SJCRH30 (cell line): ENCODE measurements around the gene GATA2. TPM values are rescaled to one million over a fixed set of nuclear protein-coding genes. Genes with fewer than 3 reads are reported as not detected.

ENCODE experiments used
- DNase-seq, 2 experiments: peaks; one replicate each; pipeline ENCODE4 v3.0.0-alpha.2; 2015 to 2020
- H3K27ac ChIP-seq: fragments of 250-450 bp; sonication (Bioruptor Pico); 2 replicates; pipeline ENCODE4 v1.5.1; 2020; ENCODE audit warnings: mild to moderate bottlenecking, moderate library complexity
- H3K27me3 ChIP-seq: fragments of 250-450 bp; sonication (Bioruptor Pico); 2 replicates; pipeline ENCODE4 v1.5.1; 2020; ENCODE audit warnings: mild to moderate bottlenecking, moderate library complexity
- H3K36me3 ChIP-seq: fragments of 250-450 bp; sonication (Bioruptor Pico); 2 replicates; pipeline ENCODE4 v1.5.1; 2020; ENCODE audit warnings: mild to moderate bottlenecking, moderate library complexity
- H3K4me1 ChIP-seq: fragments of 250-450 bp; sonication (Bioruptor Pico); 2 replicates; pipeline ENCODE4 v1.5.1; 2020; ENCODE audit warnings: mild to moderate bottlenecking, moderate library complexity
- H3K4me3 ChIP-seq: fragments of 250-450 bp; sonication (Bioruptor Pico); 2 replicates; pipeline ENCODE4 v1.5.1; 2020; ENCODE audit warnings: mild to moderate bottlenecking, moderate library complexity
- H3K9me3 ChIP-seq: fragments of 250-450 bp; sonication (Bioruptor Pico); replicated peaks from 2 replicates; pipeline ENCODE4 v1.5.1; 2020; ENCODE audit warnings: mild to moderate bottlenecking, moderate library complexity
- total RNA-seq: library from RNA; depleted of rRNA; stranded (reverse); fragments of >200 nt; shearing (Covaris generic); gene quantifications from 2 replicates; pipeline ENCODE4 v1.2.3, GENCODE V29; 2014

The GATA2 gene
- total RNA-seq, 1 experiment from 2014 or later = 17.1 TPM

DNA sequence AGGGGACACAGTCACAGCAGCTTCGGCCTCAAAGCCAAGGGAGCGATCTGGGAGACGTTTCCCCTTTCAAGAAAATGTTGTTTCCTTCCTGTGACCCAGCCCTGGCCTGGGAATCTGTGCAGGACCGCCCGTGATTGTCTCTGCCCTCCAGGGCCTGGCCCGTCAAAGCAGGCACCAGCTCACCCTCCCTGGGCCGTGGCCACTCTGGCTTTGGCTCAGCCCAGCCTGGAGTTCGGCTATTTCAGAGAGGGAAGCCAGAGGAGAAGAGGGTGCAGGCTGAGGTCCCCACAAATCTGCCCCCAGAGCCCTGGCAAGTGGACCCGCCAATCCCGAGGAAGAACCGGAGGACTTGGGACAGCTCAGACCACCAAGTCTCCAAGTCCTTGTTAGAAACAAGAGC, 12.7 kb downstream of the GATA2 start:
- no peak for DNase-seq
- peaks cover 42% of the 10 kb centered on the region for H3K36me3 ChIP-seq
- H3K27me3 ChIP-seq = no peaks in the 10 kb centered on the region
- no peak overlapping the region for H3K27ac ChIP-seq
- H3K4me3 ChIP-seq = no peak overlapping the region
- peaks cover 40% of the 10 kb centered on the region for H3K4me1 ChIP-seq
- H3K9me3 ChIP-seq = no peaks in the 10 kb centered on the region

DNA sequence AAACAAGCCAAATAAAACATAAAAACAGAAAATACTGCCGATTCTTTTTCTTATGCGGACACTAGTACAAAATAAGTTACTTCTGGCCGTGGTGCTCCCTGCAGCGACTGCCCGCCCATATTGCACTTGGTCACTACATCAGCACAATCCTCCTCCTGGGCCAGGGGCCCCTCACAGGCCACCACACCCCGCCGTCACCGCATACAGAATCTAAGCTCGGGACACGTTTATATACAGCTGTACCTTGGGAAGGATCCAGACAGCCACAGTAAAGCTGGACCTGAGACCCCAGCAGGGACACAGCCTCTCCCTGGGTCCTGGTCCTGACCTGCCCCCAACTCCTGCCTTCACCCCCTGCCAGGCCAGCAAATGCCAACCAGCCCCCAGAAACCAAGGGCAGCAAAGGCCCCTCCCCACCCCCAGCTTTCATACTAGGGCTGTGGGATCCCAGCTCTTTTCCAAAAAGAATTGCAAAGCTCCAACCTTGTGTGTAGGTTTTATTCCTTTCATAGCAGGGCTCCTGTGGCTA, 13.4 kb downstream of the GATA2 start:
- no peaks in the 10 kb centered on the region for H3K9me3 ChIP-seq
- H3K36me3 ChIP-seq = peaks cover 37% of the 10 kb centered on the region

DNA sequence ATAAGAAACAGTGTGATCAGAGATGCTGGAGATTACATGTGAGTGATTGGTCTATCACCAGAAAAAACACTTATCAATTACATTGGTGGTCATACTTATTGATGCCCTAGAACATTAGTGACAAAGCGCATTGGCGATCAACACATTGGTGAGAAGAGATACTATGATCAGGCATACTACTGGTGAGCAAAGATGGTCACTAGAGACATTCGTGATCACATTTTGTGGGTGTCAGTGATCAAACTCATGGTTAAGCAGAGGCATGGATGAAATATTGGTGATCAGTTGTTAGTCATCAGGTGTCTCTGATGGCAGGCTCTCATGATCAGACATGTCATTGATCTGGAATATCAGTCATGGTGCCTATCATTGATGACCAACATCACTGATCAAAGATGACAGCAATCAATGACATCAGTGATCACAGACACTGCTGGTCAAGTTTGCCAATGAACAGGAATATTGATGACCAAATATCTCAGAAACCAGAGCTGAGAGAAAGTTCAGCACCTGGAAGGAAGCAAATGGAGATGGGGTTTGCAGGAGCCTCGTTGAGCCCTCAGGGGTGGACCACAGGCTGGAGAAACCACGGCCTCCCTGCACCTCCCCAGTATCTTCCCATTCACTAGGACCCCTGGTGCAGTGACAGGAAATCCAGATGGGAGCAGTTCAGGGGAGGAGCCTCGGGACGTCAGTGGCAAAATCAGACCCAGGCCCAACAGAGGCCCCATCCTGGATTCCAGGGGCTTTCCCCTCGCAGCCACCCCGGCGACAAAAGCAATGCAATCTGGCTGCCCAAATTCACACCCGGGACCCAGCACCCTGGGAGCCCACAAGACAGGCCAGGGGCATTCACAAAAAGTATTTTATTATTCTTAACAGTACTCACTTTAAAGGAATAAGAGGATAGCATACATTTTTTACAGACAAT, 14.2 kb downstream of the GATA2 start:
- Histone ChIP-seq H3K4me1 (peaks cover 26% of the 10 kb centered on the region), H3K27ac (no peak overlapping the region), H3K9me3 (no peaks in the 10 kb centered on the region), H3K4me3 (no peak overlapping the region), H3K27me3 (no peaks in the 10 kb centered on the region), H3K36me3 (peaks cover 37% of the 10 kb centered on the region)
- DNase-seq = no peak

More for the DNA sequence above, 13.4 kb downstream of the GATA2 start:
- no peak overlapping the region for H3K4me3 ChIP-seq
- no peak overlapping the region for H3K27ac ChIP-seq
- no peaks in the 10 kb centered on the region for H3K27me3 ChIP-seq
- DNase-seq = no peak
- H3K4me1 ChIP-seq = peaks cover 33% of the 10 kb centered on the region

DNA sequence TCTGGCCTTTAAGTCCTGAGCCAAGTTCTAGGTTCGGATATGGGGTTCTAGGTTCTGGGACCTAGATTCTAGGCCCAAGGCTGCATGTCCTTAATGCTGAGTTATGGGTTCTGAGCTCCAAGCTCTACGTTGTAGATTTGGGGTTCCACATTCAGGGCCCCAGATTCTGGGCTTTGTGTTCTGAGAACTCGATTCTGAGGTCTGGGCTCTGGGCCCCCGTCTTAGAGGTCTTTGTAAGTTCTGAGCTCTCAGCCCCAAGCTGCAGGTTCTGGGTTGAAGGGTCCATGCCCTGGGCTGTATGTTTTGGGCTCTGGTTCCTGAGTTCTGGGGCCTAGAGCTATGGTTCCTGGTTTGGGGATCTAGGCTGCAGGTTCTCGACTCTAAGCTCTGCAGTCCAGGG, 16.3 kb downstream of the GATA2 start:
- peaks cover 31% of the 10 kb centered on the region for H3K36me3 ChIP-seq
- no peak overlapping the region for H3K4me3 ChIP-seq
- no peak for DNase-seq
- H3K27ac ChIP-seq = no peak overlapping the region
- H3K27me3 ChIP-seq = no peaks in the 10 kb centered on the region
- H3K4me1 ChIP-seq = peaks cover 13% of the 10 kb centered on the region
- no peaks in the 10 kb centered on the region for H3K9me3 ChIP-seq

DNA sequence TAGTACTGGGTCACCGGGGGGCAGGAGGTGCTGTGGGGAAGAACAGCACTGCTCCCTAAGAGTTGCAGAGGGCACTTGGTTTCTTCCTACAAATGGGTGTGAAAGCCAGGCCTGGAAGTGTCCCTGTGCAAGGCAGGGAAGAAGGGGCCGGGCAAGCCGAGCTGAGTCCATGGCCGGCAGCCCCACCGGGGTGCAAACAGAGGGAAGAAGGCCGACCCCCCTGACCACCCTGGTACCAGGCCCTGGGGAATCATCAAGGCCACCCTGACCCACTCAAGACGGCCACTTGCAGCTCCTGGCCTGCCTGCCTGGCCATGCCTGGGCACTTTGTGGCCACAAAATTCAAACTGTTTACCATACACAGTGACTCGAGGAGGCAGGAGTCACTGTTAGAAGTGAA, 17.6 kb downstream of the GATA2 start:
- Histone ChIP-seq H3K27ac (no peak overlapping the region), H3K4me1 (peaks cover 3% of the 10 kb centered on the region; the same call in 1 of the 2 replicates), H3K36me3 (peaks cover 22% of the 10 kb centered on the region), H3K4me3 (no peak overlapping the region), H3K27me3 (no peaks in the 10 kb centered on the region), H3K9me3 (no peaks in the 10 kb centered on the region)
- DNase-seq = no peak

DNA sequence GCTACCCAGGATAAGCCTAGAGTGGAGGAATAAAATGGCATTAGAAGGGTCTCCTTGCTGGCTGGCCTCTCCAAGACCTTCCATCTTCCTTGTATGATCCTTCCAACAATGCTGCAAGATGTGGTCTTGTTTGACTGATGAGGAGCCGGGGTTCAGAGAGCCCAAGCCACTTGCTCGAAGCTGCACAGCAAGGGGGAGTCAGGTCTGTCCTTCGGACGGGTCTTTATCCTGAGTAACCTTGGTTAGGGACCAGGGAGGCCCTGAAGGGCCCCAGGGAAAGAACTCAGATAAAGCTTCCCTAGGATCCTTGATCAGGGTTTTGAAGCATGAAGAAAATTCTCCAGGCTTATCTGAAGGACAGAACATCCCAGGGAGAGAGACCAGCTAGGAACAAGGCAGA, 19.3 kb downstream of the GATA2 start:
- no peak for DNase-seq
- Histone ChIP-seq H3K27me3 (no peaks in the 10 kb centered on the region), H3K4me3 (no peak overlapping the region), H3K4me1 (peaks cover 3% of the 10 kb centered on the region; the same call in 1 of the 2 replicates), H3K36me3 (peaks cover 6% of the 10 kb centered on the region), H3K9me3 (no peaks in the 10 kb centered on the region), H3K27ac (no peak overlapping the region)

DNA sequence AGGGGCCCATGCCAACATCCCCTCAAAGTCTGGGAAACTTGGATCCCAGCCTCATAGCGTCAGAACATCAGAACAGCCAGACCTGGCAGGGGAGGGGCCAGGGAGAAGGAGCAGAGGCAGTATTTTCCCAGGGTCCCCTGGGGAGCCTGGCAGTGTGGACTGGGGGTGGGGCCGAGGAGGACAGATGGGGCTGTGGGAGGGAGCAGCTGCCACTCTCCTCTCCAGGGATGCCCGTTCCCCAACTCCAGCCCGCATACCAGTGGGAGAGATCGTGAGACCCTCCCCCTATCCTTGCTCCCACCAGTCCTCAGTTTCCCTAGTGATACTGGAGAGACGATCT, 19.9 kb downstream of the GATA2 start:
- peak; percentile 77 to 78 for DNase-seq
- Histone ChIP-seq H3K27ac (no peak overlapping the region), H3K36me3 (peaks cover under 1% of the 10 kb centered on the region; the same call in 1 of the 2 replicates), H3K4me3 (no peak overlapping the region), H3K9me3 (no peaks in the 10 kb centered on the region), H3K4me1 (peaks cover 3% of the 10 kb centered on the region; the same call in 1 of the 2 replicates), H3K27me3 (no peaks in the 10 kb centered on the region)

DNA sequence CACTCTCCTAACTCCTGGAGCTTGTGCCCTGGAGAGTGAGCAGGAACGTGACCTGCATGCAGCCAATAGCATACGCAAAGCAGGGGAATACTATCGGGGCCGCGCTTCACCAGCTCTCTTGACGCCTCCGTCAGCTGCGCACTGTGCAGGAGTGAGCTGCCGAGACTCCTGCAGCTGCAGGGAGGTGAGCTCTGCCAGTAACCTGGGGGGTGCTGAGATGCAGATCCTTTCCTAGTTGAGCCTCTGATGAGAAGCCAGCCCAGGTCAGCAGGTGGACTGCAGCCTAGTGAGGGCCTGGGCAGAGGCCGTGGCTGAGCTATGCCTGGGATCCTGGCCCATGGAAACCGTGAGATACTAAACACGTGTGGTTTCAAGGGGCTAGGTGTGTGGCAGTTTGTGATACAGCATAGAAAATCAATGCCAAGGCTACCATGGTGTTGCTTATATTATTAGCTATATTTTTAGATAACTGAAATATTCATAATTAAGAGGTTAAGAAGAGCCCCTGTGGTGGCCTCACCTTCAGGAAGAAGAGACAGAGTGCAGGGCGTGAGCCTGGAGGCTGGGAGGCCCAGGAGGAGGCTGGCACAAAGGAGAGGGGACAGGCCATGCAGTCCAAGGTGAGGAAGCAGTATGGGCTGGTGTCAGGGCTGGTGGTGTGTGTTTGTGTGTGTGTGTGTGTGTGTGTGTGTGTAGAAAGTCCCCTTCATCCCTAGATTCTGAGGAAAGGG, 20.4 kb downstream of the GATA2 start:
- Histone ChIP-seq H3K4me1 (peaks cover 3% of the 10 kb centered on the region; the same call in 1 of the 2 replicates), H3K27ac (no peak overlapping the region)

DNA sequence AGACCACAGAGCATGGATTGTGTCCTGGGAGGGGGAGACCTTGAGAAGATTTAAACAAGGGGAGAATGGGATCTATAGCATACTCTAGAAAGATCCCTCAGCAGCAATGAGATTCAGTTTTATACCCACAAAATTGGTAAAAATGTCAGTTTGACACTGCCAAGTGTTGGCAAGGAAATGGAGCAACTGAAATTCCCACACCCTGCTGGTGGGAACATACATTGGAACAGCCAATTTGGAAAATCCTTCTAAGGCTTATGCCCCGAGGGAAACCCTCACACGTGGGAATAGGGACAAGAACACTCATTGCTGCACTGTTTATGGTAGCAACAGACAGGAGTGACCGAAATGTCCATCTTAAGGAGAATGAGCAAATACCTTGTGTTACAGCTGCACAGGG, 21.3 kb downstream of the GATA2 start:
- H3K36me3 ChIP-seq = no peaks in the 10 kb centered on the region

More for the DNA sequence above, 20.4 kb downstream of the GATA2 start:
- Histone ChIP-seq H3K4me3 (no peak overlapping the region), H3K27me3 (no peaks in the 10 kb centered on the region), H3K9me3 (no peaks in the 10 kb centered on the region), H3K36me3 (no peaks in the 10 kb centered on the region)
- DNase-seq = no peak

DNA sequence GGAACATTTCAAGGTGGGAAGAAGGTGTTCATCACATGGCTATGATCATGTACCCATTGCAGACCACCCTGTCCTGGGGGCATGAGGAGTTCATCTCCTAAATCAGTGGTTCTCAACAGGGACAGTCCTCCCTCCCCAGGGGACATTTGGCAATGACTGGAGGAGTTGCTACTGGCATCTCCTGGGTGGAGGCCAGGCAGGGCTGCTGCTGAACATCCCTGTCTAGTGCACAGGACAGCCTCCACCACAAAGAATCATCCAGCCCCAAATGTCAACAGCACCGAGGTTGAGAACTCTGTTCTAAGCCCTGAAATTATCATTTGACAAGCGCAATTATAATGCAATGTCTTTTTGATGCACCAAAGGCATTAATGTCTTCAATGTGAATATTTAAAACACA, 21.9 kb downstream of the GATA2 start:
- H3K27ac ChIP-seq = no peak overlapping the region
- H3K27me3 ChIP-seq = no peaks in the 10 kb centered on the region
- peaks cover 3% of the 10 kb centered on the region; the same call in 1 of the 2 replicates for H3K4me1 ChIP-seq

More for the DNA sequence above, 21.3 kb downstream of the GATA2 start:
- Histone ChIP-seq H3K9me3 (no peaks in the 10 kb centered on the region), H3K4me3 (no peak overlapping the region), H3K27me3 (no peaks in the 10 kb centered on the region), H3K4me1 (peaks cover 3% of the 10 kb centered on the region; the same call in 1 of the 2 replicates), H3K27ac (no peak overlapping the region)
- DNase-seq = no peak

DNA sequence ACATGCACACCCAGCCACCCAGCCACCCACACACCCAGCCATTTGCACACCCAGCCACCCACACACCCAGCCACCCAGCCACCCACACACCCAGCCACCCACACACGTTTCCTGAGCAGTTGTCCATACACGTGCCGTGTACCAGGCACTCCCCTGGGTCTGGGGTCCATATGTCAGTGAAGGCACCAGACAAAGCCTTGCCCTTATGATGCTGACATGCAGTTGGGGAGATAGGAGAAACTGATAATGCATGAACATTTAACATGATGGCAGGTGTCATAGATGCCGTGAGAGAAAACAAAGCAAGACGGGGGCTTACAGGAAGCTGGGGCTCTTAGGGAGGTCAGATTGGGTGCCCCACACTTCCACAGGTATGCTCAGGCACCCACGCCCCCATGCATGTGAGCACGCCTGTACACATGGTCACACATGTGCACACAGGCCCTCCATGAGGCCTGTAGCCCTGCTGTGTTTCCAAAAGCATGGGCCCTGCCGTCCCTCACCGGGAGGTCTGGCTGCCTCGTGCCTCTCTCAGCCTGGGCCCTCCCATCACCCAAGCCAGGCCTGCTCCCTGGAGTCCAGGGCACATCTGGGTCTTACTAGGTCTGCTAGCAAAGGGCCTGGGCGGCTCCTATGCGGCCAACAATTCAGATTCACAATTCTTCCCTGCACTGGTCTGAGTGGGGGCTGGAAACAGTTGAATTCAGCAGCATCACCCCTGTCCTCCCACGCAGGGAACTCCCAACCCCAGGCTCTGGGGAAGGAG, 22.7 kb downstream of the GATA2 start:
- H3K27me3 ChIP-seq = no peaks in the 10 kb centered on the region
- H3K27ac ChIP-seq = no peak overlapping the region

More for the DNA sequence above, 21.9 kb downstream of the GATA2 start:
- DNase-seq = no peak
- Histone ChIP-seq H3K9me3 (no peaks in the 10 kb centered on the region), H3K4me3 (no peak overlapping the region), H3K36me3 (no peaks in the 10 kb centered on the region)

DNA sequence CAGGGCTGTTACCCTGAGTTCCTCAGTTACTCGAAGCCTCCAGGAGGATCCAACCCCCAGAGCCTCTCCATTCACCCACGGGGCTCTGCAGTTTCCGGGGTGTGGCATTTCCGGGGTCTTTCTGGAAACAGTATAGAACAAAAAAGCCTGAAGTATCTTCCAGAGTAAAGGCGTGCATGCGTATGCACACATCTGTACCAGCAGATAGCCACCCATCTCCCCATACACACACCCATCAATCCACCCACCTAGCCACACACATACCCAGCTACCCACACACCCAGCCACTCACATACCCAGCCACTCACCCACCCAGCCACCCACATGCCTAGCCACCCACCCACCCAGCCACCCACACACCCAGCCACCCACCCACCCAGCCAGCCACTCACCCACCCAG, 23.4 kb downstream of the GATA2 start:
- no peak overlapping the region for H3K27ac ChIP-seq
- H3K27me3 ChIP-seq = no peaks in the 10 kb centered on the region
- DNase-seq = no peak
- no peaks in the 10 kb centered on the region for H3K9me3 ChIP-seq
- H3K4me1 ChIP-seq = peaks cover 3% of the 10 kb centered on the region; the same call in 1 of the 2 replicates
- H3K36me3 ChIP-seq = no peaks in the 10 kb centered on the region
- no peak overlapping the region for H3K4me3 ChIP-seq

More for the DNA sequence above, 22.7 kb downstream of the GATA2 start:
- H3K36me3 ChIP-seq = no peaks in the 10 kb centered on the region
- H3K9me3 ChIP-seq = no peaks in the 10 kb centered on the region
- DNase-seq = no peak
- no peak overlapping the region for H3K4me3 ChIP-seq
- peaks cover 3% of the 10 kb centered on the region; the same call in 1 of the 2 replicates for H3K4me1 ChIP-seq

DNA sequence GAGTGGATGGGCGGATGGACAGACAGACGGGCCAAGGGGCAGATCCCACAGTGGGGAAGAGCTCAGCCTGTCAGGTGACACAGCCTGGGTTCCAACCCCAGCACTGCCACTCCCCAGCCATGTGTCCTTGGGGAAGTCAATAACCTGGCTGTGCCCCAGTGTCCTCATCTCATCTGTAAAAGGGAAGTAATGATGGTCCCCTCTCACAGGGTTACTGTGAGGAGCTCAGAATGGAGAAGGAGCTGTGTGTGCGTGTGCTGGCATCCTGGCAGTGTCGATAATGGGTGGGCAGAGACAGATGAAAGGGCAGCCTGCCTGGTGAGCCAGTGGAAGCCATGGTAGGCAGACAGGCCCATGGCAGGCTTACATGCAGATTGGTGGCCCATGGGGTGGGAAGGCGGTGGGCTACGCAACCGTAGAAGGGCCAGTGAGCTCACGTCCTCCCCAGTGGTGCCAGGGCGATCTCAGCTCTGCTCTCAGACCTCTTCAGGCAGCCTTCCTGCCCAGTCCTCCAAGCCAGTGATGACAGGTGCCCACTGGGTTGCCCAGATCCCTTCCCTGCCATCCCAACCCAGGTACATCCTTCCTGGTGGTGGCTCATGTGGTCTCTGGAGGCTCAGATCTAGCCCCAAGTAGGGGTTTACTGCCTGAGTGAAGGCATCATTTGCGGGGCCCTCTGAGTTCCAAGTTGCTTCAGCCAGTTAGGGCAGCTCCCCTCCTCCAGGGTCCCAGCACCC, 24.0 kb downstream of the GATA2 start:
- H3K9me3 ChIP-seq = no peaks in the 10 kb centered on the region
- peaks cover 4% of the 10 kb centered on the region; the same call in 1 of the 2 replicates for H3K27me3 ChIP-seq
- no peaks in the 10 kb centered on the region for H3K36me3 ChIP-seq
- no peak for DNase-seq
- H3K4me1 ChIP-seq = peaks cover 3% of the 10 kb centered on the region; the same call in 1 of the 2 replicates
- no peak overlapping the region for H3K4me3 ChIP-seq
- H3K27ac ChIP-seq = no peak overlapping the region
